GM12864 (cell line): Measurements from ENCODE around the gene APOBEC3A.
A peak's percentile ranks its signal among the peaks of the same experiment; 100 is the strongest.

ENCODE experiments used
- DNase-seq: peaks from one replicate; pipeline ENCODE4 v3.0.0-alpha.2; 2011; ENCODE audit warnings: low read depth
- H3K4me3 ChIP-seq: 2 replicates; pipeline ENCODE4 v1.5.1; 2011; ENCODE audit warnings: mild to moderate bottlenecking, low read depth, low read length, control low read depth
- CTCF ChIP-seq: IDR thresholded peaks from 2 replicates; pipeline ENCODE4 v1.5.1; 2011; ENCODE audit warnings: low read depth, mild to moderate bottlenecking, moderate library complexity, low read length, control low read depth, inconsistent platforms; ENCODE audit errors: missing control alignments

Gene APOBEC3A

GRCh38 chr22:38923463-38924346 lies 33.7 kb upstream of the APOBEC3A start:
- no peak for TF ChIP-seq CTCF
- no peak for DNase-seq
- no peak overlapping the region for H3K4me3 ChIP-seq

- H3K4me3 ChIP-seq, result no peak overlapping the region
- no peak for TF ChIP-seq CTCF
- DNase-seq, result no peak
These were observed 33.0 kb upstream of the APOBEC3A start for GRCh38 chr22:38924347-38924952.

GRCh38 chr22:38925571-38926041 lies 31.8 kb upstream of the APOBEC3A start:
- no peak for DNase-seq
- no peak for TF ChIP-seq CTCF
- no peak overlapping the region for H3K4me3 ChIP-seq

GRCh38 chr22:38927033-38927781 lies 30.2 kb upstream of the APOBEC3A start:
- peak overlapping the region; percentile 15; the same call in 1 of the 2 replicates for H3K4me3 ChIP-seq
- peak; percentile 76 for TF ChIP-seq CTCF
- DNase-seq, result no peak

GRCh38 chr22:38930512-38930911 lies 26.9 kb upstream of the APOBEC3A start:
- no peak for TF ChIP-seq CTCF
- no peak for DNase-seq

GRCh38 chr22:38935023-38935422 lies 22.4 kb upstream of the APOBEC3A start:
- no peak for TF ChIP-seq CTCF
- no peak for DNase-seq
- H3K4me3 ChIP-seq, result no peak overlapping the region

More at GRCh38 chr22:38930512-38930911, 26.9 kb upstream of the APOBEC3A start:
- H3K4me3 ChIP-seq, result no peak overlapping the region
